HepG2 (cell line): ENCODE results near the gene CORO7. TPM values are rescaled to one million over a fixed set of nuclear protein-coding genes. Genes with fewer than 3 reads are reported as not detected.

Source experiments
- ATAC-seq: fragments of 200-7000 bp; cut with Tn5 transposase; 3 replicates; pipeline ENCODE4 v1.9.1; 2020; ENCODE audit warnings: mild to moderate bottlenecking, moderate library complexity
- BruUV-seq: library from RNA; stranded (reverse); fragments of 400-500 nt; replicated peaks from 2 replicates; lab custom pipeline; 2021; lab: Mats Ljungman, UMichigan
- CTCF ChIA-PET: fragments of 300-600 bp; formaldehyde crosslinking; extraction: SDS; loops from one replicate; lab custom pipeline; 2021; ENCODE audit warnings: low total read pairs, inconsistent platforms, low intra/inter-chr PET ratio; lab: Yijun Ruan, JAX
- POLR2A ChIA-PET: fragments of 350-600 bp; sonication (Branson Sonifier 250); formaldehyde crosslinking; loops from one replicate; lab custom pipeline; 2020; ENCODE audit warnings: antibody characterized with exemption, inconsistent platforms; lab: Yijun Ruan, JAX
- DNase-seq: peaks from one replicate; pipeline ENCODE4 v3.0.0-alpha.2; 2015; ENCODE audit warnings: low spot score
- FAIRE-seq: peaks from 3 replicates; lab custom pipeline; 2011; peaks lifted over from hg19 to GRCh38; lab: Jason Lieb, UNC
- H2AFZ ChIP-seq: one replicate; pipeline ENCODE4 v1.6.1; 2011; ENCODE audit warnings: low read length, inconsistent platforms
- H3K27ac ChIP-seq: fragments of 300-600 bp; 3 replicates; pipeline ENCODE4 v1.8.0; 2011; ENCODE audit warnings: mixed run types, mild to moderate bottlenecking, mixed read lengths, low read length, inconsistent platforms; ENCODE audit not compliant: insufficient read depth; ENCODE audit errors: extremely low read length
- H3K27me3 ChIP-seq, 2 experiments: fragments of 200-600 bp in 1 of 2; 2 replicates in 1 of 2; 3 replicates in 1 of 2; pipeline versions ENCODE4 v1.6.0 to v1.8.0; 2011; ENCODE audit warnings: low read length in 2 of 2, mild to moderate bottlenecking in 2 of 2, moderate library complexity in 2 of 2, inconsistent platforms in 1 of 2; ENCODE audit not compliant: insufficient read depth in 2 of 2, control insufficient read depth in 1 of 2
- H3K36me3 ChIP-seq, 2 experiments: fragments of 200-600 bp in 1 of 2; replicated peaks in 1 of 2; 2 replicates in 1 of 2; 3 replicates in 1 of 2; pipeline versions ENCODE4 v1.5.1 to v1.8.0; 2011; ENCODE audit warnings: low read length in 2 of 2, inconsistent platforms in 1 of 2; ENCODE audit not compliant: insufficient read depth in 2 of 2, control insufficient read depth in 1 of 2
- H3K4me1 ChIP-seq: 2 replicates; pipeline ENCODE4 v1.5.1; 2012; ENCODE audit warnings: low read length, inconsistent platforms; ENCODE audit not compliant: insufficient read depth
- H3K4me2 ChIP-seq: 2 replicates; pipeline ENCODE4 v1.6.0; 2011; ENCODE audit warnings: low read depth, low read length, inconsistent platforms
- H3K4me3 ChIP-seq, 3 experiments: fragments of 200-600 bp in 1 of 3; sonication (generic), shearing (Covaris generic) in 1 of 3; replicated peaks in 1 of 3; 2 replicates each; pipeline ENCODE4 v1.5.1; 2011 to 2016; ENCODE audit warnings: low read length in 3 of 3, inconsistent platforms in 2 of 3, low read depth in 2 of 3, mild to moderate bottlenecking in 2 of 3, control low read depth in 1 of 3, mixed read lengths in 1 of 3; ENCODE audit not compliant: insufficient read depth in 1 of 3
- H3K79me2 ChIP-seq: one replicate; pipeline ENCODE4 v1.6.1; 2011; ENCODE audit warnings: low read length, inconsistent platforms; ENCODE audit not compliant: insufficient read depth
- H3K9ac ChIP-seq: 2 replicates; pipeline ENCODE4 v1.6.0; 2011; ENCODE audit warnings: mild to moderate bottlenecking, low read depth, low read length, inconsistent platforms; ENCODE audit not compliant: insufficient read depth
- H3K9me3 ChIP-seq: 2 replicates; pipeline ENCODE4 v1.5.1; 2012; ENCODE audit warnings: mild to moderate bottlenecking, low read length
- H4K20me1 ChIP-seq: 2 replicates; pipeline ENCODE4 v1.6.0; 2011; ENCODE audit warnings: inconsistent platforms, mild to moderate bottlenecking, low read length, moderate library complexity; ENCODE audit not compliant: insufficient read depth
- ATF3 ChIP-seq: sonication (generic); formaldehyde crosslinking; IDR thresholded peaks from 2 replicates; pipeline ENCODE4 v1.4.0; 2020; ENCODE audit warnings: missing genetic modification reagents
- BRCA1 ChIP-seq: sonication (generic); formaldehyde crosslinking; IDR thresholded peaks from 2 replicates; pipeline ENCODE4 v1.4.0; 2020; ENCODE audit warnings: missing genetic modification reagents
- STAT5B ChIP-seq: sonication (generic); formaldehyde crosslinking; IDR thresholded peaks from 2 replicates; pipeline ENCODE4 v1.4.0; 2020; ENCODE audit warnings: missing genetic modification reagents
- TRAFD1 ChIP-seq: sonication (generic); formaldehyde crosslinking; IDR thresholded peaks from 2 replicates; pipeline ENCODE4 v1.5.1; 2020; ENCODE audit warnings: missing genetic modification reagents, mild to moderate bottlenecking, borderline replicate concordance
- WIZ ChIP-seq: sonication (generic); formaldehyde crosslinking; IDR thresholded peaks from 2 replicates; pipeline ENCODE4 v1.5.1; 2020; ENCODE audit warnings: mild to moderate bottlenecking, missing genetic modification reagents
- ZNF460 ChIP-seq: sonication (generic); formaldehyde crosslinking; IDR thresholded peaks from 2 replicates; pipeline ENCODE4 v1.5.1; 2020; ENCODE audit warnings: missing genetic modification reagents, mild to moderate bottlenecking, borderline replicate concordance
- ZNF513 ChIP-seq: sonication (generic); formaldehyde crosslinking; conservative IDR thresholded peaks from 2 replicates; pipeline ENCODE4 v1.5.0; 2020; ENCODE audit warnings: missing genetic modification reagents
- ZNF543 ChIP-seq: sonication (generic); formaldehyde crosslinking; IDR thresholded peaks from 2 replicates; pipeline ENCODE4 v1.4.0; 2020; ENCODE audit warnings: mild to moderate bottlenecking, missing genetic modification reagents
- ZNF564 ChIP-seq: sonication (generic); formaldehyde crosslinking; IDR thresholded peaks from 2 replicates; pipeline ENCODE4 v1.8.1; 2023; ENCODE audit warnings: mild to moderate bottlenecking, missing genetic modification reagents
- ZNF607 ChIP-seq: sonication (generic); formaldehyde crosslinking; IDR thresholded peaks from 2 replicates; pipeline ENCODE4 v1.5.1; 2020; ENCODE audit warnings: missing genetic modification reagents, mild to moderate bottlenecking, borderline replicate concordance
- WGBS: methylation state at CpG from one replicate; pipeline ENCODE4 v1.1.6; 2017; ENCODE audit warnings: low lambda C conversion rate; 5-methylcytosine and 5-hydroxymethylcytosine counted together
- in situ Hi-C: cut with HindIII; loops from 2 replicates; pipeline ENCODE4 v1.10.0; 2017; ENCODE audit warnings: low pct_unique_long_range_greater_than_20kb; ENCODE audit not compliant: extremely low pct_ligation_motif_present
- intact Hi-C: fragments of 100-400 bp; cut with micrococcal nuclease; formaldehyde crosslinking; loops from one replicate; pipeline ENCODE4 v1.10.0; 2022; ENCODE audit not compliant: unreplicated experiment
- polyA plus RNA-seq, 8 experiments: library from polyadenylated mRNA; depleted of rRNA in 3 of 8; stranded (reverse) in 7 of 8; unstranded in 1 of 8; fragments of >200 nt; fragmentation: Illumina TruSeq in 4 of 8; extraction: Trizol in 4 of 8; gene quantifications; 2 replicates each; pipeline versions ENCODE4 v1.2.1 to v1.2.3, GENCODE V29; 2011 to 2016; ENCODE audit warnings: low read depth in 4 of 8, missing spikeins in 1 of 8, mixed read lengths in 1 of 8; ENCODE audit not compliant: insufficient read depth in 1 of 8
- total RNA-seq, 5 experiments: library from RNA; depleted of rRNA; stranded (reverse); fragments of >200 nt; fragmentation: Illumina TruSeq; extraction: Trizol; gene quantifications; 2 replicates each; pipeline ENCODE4 v1.2.3, GENCODE V29; 2016; ENCODE audit warnings: low read depth in 1 of 5

CORO7 gene
- total and polyA plus RNA-seq, 2 of the 13 experiments (the other 11 are each of a cell fraction or from before 2014, with no cell fraction given): 9.9 to 14.3 TPM

- POLR2A ChIA-PET: interaction anchor here (0.8 to 4.4 kb wide), 13 partner anchors 9 to 265 kb away, joined by 3 to 36 read pairs (median 4); partner anchors contain the start of genes TFAP4 and VASN
- Histone ChIP-seq H3K4me2 (peak overlapping the region; percentile 79), H4K20me1 (peaks cover 12% of the 10 kb centered on the region), H3K4me1 (peaks cover 58% of the 10 kb centered on the region), H3K79me2 (peaks cover 34% of the 10 kb centered on the region), H3K27ac (peak overlapping the region; percentile 40), H3K27me3 (no peaks in the 10 kb centered on the region; a peak in 2 of 5 replicates), H2AFZ (peak overlapping the region; percentile 29), H3K9ac (no peak overlapping the region), H3K4me3 (peak overlapping the region in 2 of 3 experiments; percentile 22 to 36; a peak in 1 of 6 replicates), H3K36me3 (no peaks in the 10 kb centered on the region), H3K9me3 (no peaks in the 10 kb centered on the region)
- intact Hi-C loops (no loop called here), in situ Hi-C loops (loop anchor here (5.0 kb wide), 1 partner anchor 35 kb away; no protein-coding TSS in a partner anchor)
- DNase-seq (peak; percentile 46), FAIRE-seq (no peak), ATAC-seq (peak; percentile 8)
- TF ChIP-seq ZNF460 (peak; percentile 74; the same call in 1 of the 2 replicates), STAT5B (CRISPR knock-in tag) (no peak), ZNF543 (0 out of 2 replicates have a peak, but pooled peaks have one; percentile 14), BRCA1 (no peak), ATF3 (no peak), ZNF513 (no peak), TRAFD1 (CRISPR knock-in tag) (no peak), WIZ (CRISPR knock-in tag) (no peak), ZNF607 (peak; percentile 3; the same call in 1 of the 2 replicates), ZNF564 (CRISPR knock-in tag) (no peak)
- CTCF ChIA-PET: no interaction called here
- no TSS peak for BruUV-seq
- WGBS: 20% methylated on average over 7 of the region's 7 CpGs
Measured at GRCh38 chr16:4351880-4352279, 64.5 kb downstream of the CORO7 start.
